Left renal cortex interstitium (tissue), 4 donors: ENCODE results near the gene CTNS. TPM values are rescaled to one million over a fixed set of nuclear protein-coding genes. Genes with fewer than 3 reads are reported as not detected.
A peak's percentile ranks its signal among the peaks of the same experiment; 100 is the strongest.

ENCODE experiments used
- DNase-seq, 4 donors: peaks; one replicate each; pipeline ENCODE4 v3.0.0-alpha.2; 2013; ENCODE audit warnings: low read depth in 4 of 4, low spot score in 2 of 4, missing footprints in 1 of 4
- polyA plus RNA-seq, 4 donors: library from polyadenylated mRNA; unstranded; fragments of 120-200 nt; gene quantifications; one replicate each; pipeline ENCODE4 v1.2.1, GENCODE V29; 2013; ENCODE audit not compliant: insufficient read length in 4 of 4

Gene CTNS
- polyA plus RNA-seq, 4 donors: 19.9 to 24.8 (median 21.9) TPM

GRCh38 chr17:3622977-3623594 is 13.5 kb upstream of the CTNS start:
- DNase-seq: no peak

GRCh38 chr17:3626831-3627768 is 9.5 kb upstream of the CTNS start:
- DNase-seq: no peak

DNA sequence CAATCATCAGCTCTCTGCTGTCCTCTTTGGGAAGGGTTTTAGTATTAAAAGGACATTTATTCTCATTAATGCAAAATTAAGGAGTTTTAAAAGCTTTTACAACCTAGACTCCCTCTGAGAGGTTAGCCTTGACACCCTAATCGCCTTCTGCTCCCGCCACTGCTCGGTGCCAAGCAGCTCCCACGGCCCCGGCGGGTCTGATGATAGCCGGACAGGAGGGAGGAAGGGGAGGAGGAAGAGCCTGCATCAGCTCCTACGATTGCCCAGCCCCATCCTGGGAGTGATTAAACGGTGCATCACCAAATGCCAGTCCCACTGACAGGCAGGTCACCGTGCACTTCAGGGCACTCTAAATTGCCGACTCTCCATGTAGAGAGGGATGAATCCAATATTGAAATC is 8.8 kb upstream of the CTNS start:
- no peak for DNase-seq

DNA sequence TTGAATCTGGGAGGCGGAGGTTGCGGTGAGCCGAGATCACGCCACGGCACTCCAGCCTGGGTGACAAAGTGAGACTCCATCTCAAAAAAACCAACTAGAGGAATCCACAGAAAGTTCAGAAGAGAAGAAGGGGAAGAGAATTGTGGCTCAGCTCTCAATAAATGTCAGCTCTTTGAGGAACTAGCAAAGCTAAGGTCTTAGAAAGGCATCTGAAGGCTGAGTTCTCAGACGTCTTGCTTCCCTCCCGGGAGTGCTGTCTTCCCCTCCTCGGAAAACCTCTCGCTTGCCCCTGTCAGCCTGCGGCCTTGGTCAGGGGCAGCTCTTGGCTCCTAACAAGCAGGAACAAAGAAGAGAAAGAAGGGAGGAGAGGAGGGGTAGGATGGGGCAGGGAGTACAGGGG is 5.8 kb upstream of the CTNS start:
- no peak for DNase-seq

DNA sequence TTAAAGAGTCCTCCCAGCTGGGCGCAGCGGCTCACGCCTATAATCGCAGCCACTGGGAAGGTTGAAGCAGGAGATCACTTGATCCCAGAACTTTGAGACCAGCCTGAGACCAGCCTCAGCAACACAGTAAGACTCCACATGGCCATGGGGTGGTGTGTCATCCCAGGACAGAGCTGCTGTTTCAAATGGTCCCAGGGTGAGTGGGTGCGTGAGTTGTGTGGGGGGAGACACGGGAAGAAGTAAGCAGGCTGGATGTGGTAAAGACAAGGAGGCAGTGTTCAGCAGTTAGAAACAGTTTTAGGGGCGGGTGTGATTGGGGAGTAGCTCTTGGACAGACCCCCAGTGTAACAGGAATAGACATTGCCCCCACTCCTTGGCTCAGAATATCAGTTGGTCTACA is 4.3 kb upstream of the CTNS start:
- no peak for DNase-seq

DNA sequence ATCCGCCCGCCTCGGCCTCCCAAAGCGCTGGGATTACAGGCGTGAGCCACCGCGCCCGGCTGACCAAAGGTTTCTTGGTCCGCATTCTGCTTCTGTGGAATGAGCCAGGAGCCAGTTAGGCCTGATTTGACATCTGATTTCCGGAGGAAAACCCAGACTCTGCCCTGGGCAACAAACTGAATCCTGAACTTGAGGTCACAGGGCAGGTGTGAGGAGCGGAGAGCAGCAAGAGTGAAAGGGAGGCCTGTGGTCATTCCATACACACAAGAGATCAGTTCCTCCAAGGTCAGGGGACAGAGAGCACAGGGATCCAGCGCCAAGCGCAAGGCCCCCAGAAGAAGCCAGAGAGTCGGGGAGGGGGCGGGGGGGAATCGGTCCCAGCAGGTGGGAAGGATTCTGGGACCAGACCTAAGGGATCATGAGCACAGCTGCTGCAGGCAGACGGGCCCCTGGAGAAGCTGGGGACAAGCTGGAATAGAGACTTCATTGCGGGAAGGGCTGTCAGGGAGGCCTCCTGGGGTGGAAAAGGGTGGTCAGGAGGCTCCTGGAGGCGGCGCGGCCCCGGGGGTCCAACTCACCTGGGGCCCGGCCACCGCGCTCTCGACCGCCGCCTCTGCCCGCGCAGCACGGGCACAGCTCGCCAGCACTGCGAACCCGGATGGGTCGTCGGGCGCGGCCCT is 946 bp upstream of the CTNS start:
- peak in 2 of 4 donors; percentile 13 to 17 for DNase-seq

GRCh38 chr17:3636908-3637373 is 381 bp downstream of the CTNS start:
- no peak for DNase-seq

DNA sequence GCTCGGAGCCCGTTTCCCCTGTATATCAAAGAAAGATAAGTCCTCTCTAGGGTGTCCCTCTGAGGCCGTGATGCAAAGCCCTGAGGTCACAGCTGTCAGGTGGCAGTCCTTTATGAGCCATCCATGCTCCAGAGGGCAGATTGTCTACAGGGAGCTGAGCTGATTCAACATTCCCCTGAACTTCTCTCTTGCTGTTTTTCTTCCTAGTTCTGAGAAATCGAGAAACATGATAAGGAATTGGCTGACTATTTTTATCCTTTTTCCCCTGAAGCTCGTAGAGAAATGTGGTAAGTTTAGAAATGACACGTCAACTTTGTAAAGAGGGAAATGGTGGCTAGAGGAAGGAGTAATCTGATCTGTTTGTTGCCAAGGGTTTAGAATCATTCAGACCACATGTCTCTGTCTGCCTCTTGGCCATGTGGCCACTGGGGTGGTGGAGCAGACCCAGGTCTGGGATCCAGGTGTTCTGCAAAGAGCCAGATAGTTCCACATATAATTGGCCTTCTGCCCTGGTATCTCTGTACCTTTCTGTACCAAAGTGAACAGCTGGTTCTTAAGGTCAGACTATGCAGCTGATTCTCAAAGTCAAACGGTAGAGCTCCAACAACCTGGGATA is 3.5 kb downstream of the CTNS start:
- DNase-seq: no peak

DNA sequence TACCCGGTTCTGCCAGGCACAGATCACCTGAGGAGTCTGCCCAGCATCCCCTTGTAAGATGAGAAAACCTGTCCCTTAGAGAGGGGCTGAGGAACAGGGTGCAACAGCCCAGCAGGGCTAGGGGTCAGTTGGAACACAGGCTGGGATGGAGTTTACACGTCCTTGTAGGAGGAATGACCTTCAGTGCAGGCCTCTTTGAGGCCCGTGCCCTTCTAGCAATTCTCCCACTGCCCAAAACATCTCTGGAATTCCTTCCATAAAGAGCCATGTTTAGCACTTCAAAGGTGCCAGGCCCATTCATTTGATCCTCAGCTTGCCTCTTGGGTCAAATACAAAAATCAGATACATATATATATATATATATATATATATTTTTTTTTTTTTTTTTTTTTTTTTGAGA is 4.5 kb downstream of the CTNS start:
- DNase-seq: no peak

DNA sequence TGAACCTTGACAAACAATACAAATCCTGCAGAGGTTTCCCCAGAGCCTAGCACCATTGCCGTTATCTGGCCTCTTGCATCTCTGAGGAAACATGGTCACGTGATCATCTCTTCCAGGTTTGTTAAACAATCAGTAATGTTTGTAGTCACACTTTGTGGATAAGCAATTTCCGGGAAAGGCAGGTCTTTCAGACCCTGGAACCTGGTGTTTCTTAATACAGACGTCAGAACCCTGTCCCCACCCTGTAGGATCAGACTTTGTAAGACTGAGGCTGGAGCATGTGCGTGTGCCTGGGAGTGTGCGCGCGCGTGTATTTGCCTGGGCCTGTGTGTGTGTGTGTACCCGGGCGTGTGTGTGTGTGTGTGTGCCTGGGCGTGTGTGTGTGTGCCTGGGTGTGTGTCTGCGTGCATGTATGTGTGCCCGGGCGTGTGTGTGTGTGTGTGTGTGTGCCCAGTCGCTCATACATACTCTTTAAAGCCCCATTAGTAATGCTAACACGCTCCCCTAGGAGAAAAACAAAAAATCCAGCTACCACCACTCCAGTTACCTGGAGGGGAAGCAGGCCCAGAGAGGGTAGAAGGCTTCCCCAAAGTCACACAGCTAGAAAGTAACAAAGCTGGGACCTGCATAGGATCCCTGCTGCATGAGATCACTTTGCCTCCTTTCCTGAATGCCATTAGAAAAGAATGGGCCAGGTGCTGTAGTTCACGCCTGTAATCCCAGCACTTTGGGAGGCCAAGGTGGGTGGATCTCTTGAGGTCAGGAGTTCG is 5.3 kb downstream of the CTNS start:
- no peak for DNase-seq

DNA sequence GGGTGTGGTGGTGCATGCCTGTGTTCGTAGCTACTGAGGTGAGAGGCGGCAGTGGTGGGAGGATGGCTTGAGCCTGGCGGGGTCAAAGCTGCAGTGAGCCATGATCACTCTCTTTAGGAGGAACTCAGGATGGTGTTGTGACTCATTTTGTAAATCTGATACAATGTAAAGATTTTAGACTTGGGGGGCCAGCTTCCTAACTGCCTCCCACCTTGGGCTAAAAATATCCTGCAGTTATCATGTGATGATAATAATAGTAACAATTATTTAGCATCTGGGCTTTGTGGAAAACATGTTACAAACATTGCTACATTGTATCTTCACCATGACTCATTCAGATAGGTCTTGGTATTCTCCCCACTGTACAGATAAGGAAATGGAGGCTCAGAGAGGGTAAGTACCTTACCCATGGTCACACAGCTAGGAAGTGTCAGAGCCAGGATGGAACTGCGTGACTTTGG is 7.4 kb downstream of the CTNS start:
- DNase-seq: no peak

GRCh38 chr17:3645310-3645709 is 8.8 kb downstream of the CTNS start:
- no peak for DNase-seq

- DNase-seq: no peak
Observed at GRCh38 chr17:3647251-3647650, 10.7 kb downstream of the CTNS start.

GRCh38 chr17:3647769-3648555 is 11.4 kb downstream of the CTNS start:
- no peak for DNase-seq

- DNase-seq: no peak
Observed at GRCh38 chr17:3655766-3656165, 19.2 kb downstream of the CTNS start.

GRCh38 chr17:3656353-3656752 is 19.8 kb downstream of the CTNS start:
- DNase-seq: no peak

GRCh38 chr17:3656755-3657587 is 20.4 kb downstream of the CTNS start:
- no peak for DNase-seq

DNA sequence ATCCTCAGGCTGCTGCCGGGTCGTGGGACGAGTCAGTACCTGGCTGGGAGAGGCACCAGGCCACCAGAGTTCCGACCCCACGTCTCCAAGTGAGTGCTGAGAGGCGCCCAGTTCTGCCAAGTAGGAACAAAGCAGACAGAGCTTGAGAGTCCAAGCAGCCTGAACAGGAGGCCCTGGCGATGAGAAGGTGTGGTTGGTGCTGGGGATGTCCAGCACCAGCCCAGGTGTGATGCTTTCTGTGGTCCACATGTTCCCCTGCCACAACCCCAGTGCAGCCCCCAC is 21.0 kb downstream of the CTNS start:
- no peak for DNase-seq
